ENCODE results near the gene ST8SIA5.

The ST8SIA5 gene

DNA sequence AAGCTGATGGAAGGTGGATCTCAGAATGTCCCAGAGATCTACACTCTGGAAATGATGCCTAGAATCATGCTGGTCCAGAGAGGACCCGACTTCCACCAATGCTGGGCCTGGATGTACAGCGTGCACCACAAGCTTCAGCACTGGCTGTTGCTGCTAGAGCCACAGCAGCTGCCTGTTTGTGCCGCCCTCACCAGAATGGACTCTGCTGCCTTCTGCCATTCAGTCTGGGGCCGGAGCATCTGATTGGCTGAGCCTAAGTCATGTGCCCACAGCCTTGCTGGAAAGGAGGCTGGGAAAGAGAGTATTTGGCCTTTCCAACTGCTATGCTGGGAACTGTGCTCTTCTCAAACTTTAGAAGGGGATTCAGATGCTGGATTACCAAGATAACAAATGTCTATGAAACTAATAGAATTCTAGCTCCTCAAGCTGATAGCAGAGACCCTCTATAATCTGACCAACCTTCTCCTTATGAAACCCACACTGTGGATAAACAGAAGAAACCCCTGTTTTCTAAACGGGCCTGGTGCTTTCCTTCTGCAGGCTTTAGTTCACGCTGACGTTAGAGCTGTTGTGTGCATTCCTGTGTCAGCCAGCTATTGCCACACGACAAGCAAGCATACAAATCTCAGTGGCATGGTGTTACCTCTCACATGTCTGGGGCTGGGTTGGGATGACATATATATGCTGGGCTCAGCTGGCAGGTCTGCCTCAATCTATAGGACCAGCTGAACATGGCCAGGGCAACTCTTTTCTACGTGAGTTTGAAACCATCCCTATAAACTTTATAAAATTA is 95.7 kb downstream of the ST8SIA5 start:
- DNase-seq (ENCODE audit: extremely low spot score), result no peak
- TF ChIP-seq, protein P1, sequence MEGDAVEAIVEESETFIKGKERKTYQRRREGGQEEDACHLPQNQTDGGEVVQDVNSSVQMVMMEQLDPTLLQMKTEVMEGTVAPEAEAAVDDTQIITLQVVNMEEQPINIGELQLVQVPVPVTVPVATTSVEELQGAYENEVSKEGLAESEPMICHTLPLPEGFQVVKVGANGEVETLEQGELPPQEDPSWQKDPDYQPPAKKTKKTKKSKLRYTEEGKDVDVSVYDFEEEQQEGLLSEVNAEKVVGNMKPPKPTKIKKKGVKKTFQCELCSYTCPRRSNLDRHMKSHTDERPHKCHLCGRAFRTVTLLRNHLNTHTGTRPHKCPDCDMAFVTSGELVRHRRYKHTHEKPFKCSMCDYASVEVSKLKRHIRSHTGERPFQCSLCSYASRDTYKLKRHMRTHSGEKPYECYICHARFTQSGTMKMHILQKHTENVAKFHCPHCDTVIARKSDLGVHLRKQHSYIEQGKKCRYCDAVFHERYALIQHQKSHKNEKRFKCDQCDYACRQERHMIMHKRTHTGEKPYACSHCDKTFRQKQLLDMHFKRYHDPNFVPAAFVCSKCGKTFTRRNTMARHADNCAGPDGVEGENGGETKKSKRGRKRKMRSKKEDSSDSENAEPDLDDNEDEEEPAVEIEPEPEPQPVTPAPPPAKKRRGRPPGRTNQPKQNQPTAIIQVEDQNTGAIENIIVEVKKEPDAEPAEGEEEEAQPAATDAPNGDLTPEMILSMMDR (IDR thresholded peaks at IDR 0.05; ENCODE audit: control extremely low read depth, extremely low read depth, low read depth, missing control alignments), result no peak
- ChIA-PET POLR2A (no interaction called here), CTCF (interaction anchor here (0.8 to 11.8 kb wide), 10 partner anchors 10 to 513 kb away, joined by 3 to 148 read pairs (median 5); a partner anchor contains a TSS)

DNA sequence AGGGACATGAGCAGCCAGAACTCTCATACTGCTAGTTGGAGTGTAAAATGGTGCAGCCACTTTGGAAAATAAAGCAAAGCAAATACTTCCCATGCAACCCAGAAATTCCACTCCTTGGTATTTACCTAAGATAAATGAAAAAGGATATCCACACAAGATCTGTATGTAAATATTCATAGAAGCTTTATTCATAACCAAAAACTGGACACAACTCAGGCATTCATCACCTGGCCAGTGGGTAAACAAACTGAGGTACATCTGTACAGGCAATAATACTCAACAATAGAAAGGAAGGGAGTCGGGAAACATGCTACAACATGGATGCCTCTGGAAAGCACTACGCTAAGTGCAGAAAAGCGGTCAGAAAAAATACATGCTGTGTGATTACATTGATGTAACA is 97.4 kb downstream of the ST8SIA5 start:
- ChIA-PET CTCF (interaction anchor here (2.5 to 11.8 kb wide), 6 partner anchors 11 to 511 kb away, joined by 33 to 148 read pairs (median 38); a partner anchor contains a TSS), POLR2A (no interaction called here)
- DNase-seq (ENCODE audit: extremely low spot score), result no peak

DNA sequence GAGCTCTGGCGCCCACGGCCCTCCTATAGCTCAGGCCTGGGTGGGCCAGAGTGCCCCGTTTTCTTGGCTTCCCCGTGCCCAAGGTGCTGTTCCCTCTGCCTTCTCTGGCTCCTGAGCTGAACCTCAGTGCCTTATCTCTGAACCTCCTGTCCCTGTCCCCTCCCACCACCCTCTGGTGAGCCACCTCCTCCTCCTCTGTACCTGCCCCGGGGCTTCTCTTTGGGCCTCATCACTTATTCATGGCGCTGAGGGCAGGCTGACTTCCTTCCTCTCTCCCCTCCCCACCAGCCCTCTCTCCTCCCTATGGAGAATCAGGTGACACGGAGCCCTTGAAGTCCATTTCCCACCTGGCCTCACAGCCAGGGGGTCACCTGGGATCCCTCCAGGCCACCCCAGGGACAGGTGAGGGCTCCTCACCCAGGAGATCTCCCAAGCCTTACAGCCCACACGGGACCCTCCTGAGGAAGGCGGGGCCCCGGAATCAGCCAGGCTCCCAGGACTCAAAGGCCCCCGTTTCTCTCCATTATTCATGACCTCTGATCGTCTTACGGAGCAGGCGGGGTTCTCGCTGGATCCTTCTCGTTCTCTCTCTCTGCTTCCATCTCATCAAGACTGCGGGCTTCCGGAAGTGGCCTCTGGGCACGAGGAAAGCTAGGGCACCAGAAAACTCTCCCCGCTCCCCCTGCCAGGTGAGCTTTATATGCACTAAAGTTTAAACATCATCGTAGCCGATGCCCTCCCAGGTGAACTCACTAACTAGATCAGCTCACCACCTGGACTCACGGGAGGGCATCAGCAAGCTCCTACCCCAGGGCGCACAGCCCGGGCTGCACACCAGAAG is 99.5 kb downstream of the ST8SIA5 start, which contains the start of gene LOXHD1:
Gene LOXHD1 (minus strand): TSS at position 106 of the 841 bp plus-strand sequence. CDS start 187 bp downstream, outside the sequence.
- DNase-seq (ENCODE audit: extremely low spot score), result no peak
- ChIA-PET CTCF (interaction anchor here (0.6 to 11.8 kb wide), 51 partner anchors 9 to 1036 kb away, joined by 3 to 148 read pairs (median 4); a partner anchor contains a TSS), POLR2A (no interaction called here)
- TF ChIP-seq, protein P1 (IDR thresholded peaks at IDR 0.05; ENCODE audit: control extremely low read depth, extremely low read depth, low read depth, missing control alignments), result no peak

More for the DNA sequence above, 97.4 kb downstream of the ST8SIA5 start:
- TF ChIP-seq, protein P1 (IDR thresholded peaks at IDR 0.05; ENCODE audit: control extremely low read depth, extremely low read depth, low read depth, missing control alignments), result no peak

DNA sequence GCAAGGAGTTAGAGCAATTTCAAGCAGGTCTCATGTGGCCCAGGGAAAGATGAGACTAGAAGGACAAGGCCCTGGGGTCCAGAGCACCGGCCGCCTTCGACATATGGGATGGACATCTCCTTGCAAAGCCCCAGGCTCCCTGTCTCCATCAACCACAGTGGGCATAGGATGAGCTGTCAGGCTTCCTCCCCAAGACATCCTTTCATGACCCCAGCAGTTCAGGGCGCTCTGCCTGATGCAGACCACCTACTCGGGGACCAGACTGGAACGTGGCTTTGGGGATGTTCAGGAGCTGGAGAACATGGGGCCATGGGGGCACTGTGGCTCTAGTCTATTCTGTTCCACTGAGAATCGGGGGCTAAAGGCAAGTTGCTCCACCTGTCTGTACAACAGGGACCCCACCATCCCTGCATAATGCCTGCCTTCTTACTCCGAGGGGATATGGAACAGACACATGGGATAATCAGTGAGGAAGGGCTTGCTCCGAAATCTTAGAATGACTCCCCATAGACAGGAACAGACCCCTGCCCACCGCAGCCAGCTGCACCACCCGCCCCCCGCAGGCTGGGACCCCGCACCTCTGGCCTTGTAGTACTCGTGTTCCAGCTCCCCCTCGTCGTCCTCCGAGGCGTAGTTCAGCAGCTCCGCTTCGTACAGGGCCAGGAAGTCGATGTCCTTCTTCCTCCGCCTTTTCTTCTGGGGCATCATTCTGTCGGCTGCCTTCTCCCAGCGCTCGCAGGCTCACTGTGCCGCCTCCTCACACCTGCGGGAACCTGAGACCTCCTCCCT is 100.3 kb downstream of the ST8SIA5 start:
- ChIA-PET POLR2A (no interaction called here), CTCF (interaction anchor here (0.9 to 11.8 kb wide), 10 partner anchors 10 to 992 kb away, joined by 3 to 148 read pairs (median 17); no protein-coding TSS in a partner anchor)
- TF ChIP-seq, protein P1 (IDR thresholded peaks at IDR 0.05; ENCODE audit: control extremely low read depth, extremely low read depth, low read depth, missing control alignments), result no peak
- no peak for DNase-seq (ENCODE audit: extremely low spot score)

DNA sequence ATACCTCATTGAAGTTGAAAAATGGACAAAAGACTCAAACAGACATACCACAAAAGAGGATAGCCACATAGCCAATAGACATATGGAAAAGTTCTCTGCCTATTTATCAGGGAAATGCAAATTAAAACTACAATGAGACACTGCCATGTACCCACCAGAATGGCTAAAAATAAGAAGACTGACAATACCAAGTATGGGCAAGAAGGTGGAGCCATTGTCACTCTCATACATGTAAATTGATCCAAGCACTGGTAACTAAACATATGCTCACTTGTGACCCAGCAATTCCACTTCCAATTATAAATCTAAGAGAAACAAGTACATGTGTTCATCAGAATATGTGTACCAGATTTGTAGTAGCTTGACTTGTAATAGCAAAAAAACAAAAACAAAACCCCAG is 104.5 kb downstream of the ST8SIA5 start:
- no peak for DNase-seq (ENCODE audit: extremely low spot score)
- TF ChIP-seq, protein P1 (IDR thresholded peaks at IDR 0.05; ENCODE audit: control extremely low read depth, extremely low read depth, low read depth, missing control alignments), result no peak
- POLR2A ChIA-PET, result no interaction called here
- CTCF ChIA-PET, result no interaction called here

All from GM10248 (cell line).